IMR-90 (cell line): Measurements from ENCODE around the gene ZMYM4. TPM values are rescaled to one million over a fixed set of nuclear protein-coding genes. Genes with fewer than 3 reads are reported as not detected.

Experiments
- ATAC-seq: fragments of 200-7000 bp; cut with Tn5 transposase; 2 replicates; pipeline ENCODE4 v1.9.1; 2020; ENCODE audit warnings: low read depth, mild to moderate bottlenecking, moderate library complexity
- BruUV-seq: library from RNA; stranded (reverse); fragments of 400-500 nt; replicated peaks from 2 replicates; lab custom pipeline; 2021; lab: Mats Ljungman, UMichigan
- CTCF ChIA-PET: fragments of 300-600 bp; formaldehyde crosslinking; extraction: SDS; loops from one replicate; lab custom pipeline; 2021; ENCODE audit warnings: antibody characterized with exemption; lab: Yijun Ruan, JAX
- POLR2A ChIA-PET: fragments of 300-600 bp; sonication (Branson Sonifier 250); formaldehyde crosslinking; loops from one replicate; lab custom pipeline; 2022; ENCODE audit warnings: antibody characterized with exemption; ENCODE audit not compliant: unreplicated experiment; lab: Charles Lee
- DNase-seq: peaks from one replicate; pipeline ENCODE4 v3.0.0; 2013
- H2AFZ ChIP-seq: replicated peaks from 2 replicates; pipeline ENCODE3; 2013; ENCODE audit warnings: low read length, mild to moderate bottlenecking; ENCODE audit not compliant: poor library complexity
- H2AK5ac ChIP-seq: 2 replicates; pipeline ENCODE4 v1.6.1; 2013; ENCODE audit warnings: low read depth, low read length, inconsistent platforms
- H2AK9ac ChIP-seq: replicated peaks from 2 replicates; pipeline ENCODE3; 2013; ENCODE audit warnings: mild to moderate bottlenecking, low read depth, low read length, moderate library complexity; ENCODE audit not compliant: poor library complexity
- H2BK120ac ChIP-seq: 2 replicates; pipeline ENCODE4 v1.6.1; 2013; ENCODE audit warnings: low read depth, low read length, inconsistent platforms
- H2BK15ac ChIP-seq: 3 replicates; pipeline ENCODE4 v1.6.1; 2013; ENCODE audit warnings: low read depth, low read length, inconsistent platforms
- H2BK20ac ChIP-seq: 2 replicates; pipeline ENCODE4 v1.6.1; 2013; ENCODE audit warnings: low read depth, mild to moderate bottlenecking, inconsistent platforms, low read length, moderate library complexity
- H2BK5ac ChIP-seq: 2 replicates; pipeline ENCODE4 v1.6.1; 2013; ENCODE audit warnings: mild to moderate bottlenecking, low read depth, low read length, inconsistent platforms; ENCODE audit not compliant: poor library complexity, severe bottlenecking
- H3K14ac ChIP-seq: replicated peaks from 2 replicates; pipeline ENCODE4 v1.6.1; 2013; ENCODE audit warnings: low read depth, low read length, inconsistent platforms
- H3K18ac ChIP-seq: 2 replicates; pipeline ENCODE4 v1.6.1; 2013; ENCODE audit warnings: low read depth, low read length, control low read depth
- H3K23ac ChIP-seq: 2 replicates; pipeline ENCODE4 v1.6.1; 2013; ENCODE audit warnings: low read depth, low read length, inconsistent platforms
- H3K27ac ChIP-seq: 2 replicates; pipeline ENCODE4 v1.5.1; 2013; ENCODE audit warnings: mild to moderate bottlenecking, control low read depth, low read length; ENCODE audit not compliant: insufficient read depth
- H3K27me3 ChIP-seq: 2 replicates; pipeline ENCODE4 v1.6.1; 2013; ENCODE audit warnings: low read length; ENCODE audit not compliant: control insufficient read depth, insufficient read depth
- H3K36me3 ChIP-seq: 2 replicates; pipeline ENCODE4 v1.6.1; 2013; ENCODE audit warnings: low read length, mixed read lengths; ENCODE audit not compliant: control insufficient read depth, insufficient read depth
- H3K4ac ChIP-seq: 2 replicates; pipeline ENCODE4 v1.6.1; 2013; ENCODE audit warnings: low read depth, low read length, inconsistent platforms
- H3K4me1 ChIP-seq: 2 replicates; pipeline ENCODE4 v1.6.1; 2013; ENCODE audit warnings: low read length, mixed read lengths; ENCODE audit not compliant: control insufficient read depth, insufficient read depth
- H3K4me2 ChIP-seq: 2 replicates; pipeline ENCODE4 v1.6.1; 2013; ENCODE audit warnings: low read depth, mild to moderate bottlenecking, control low read depth, low read length, moderate library complexity
- H3K4me3 ChIP-seq: 2 replicates; pipeline ENCODE4 v1.5.1; 2013; ENCODE audit warnings: low read depth, mild to moderate bottlenecking, control low read depth, low read length, moderate library complexity; ENCODE audit not compliant: insufficient read depth
- H3K56ac ChIP-seq: 2 replicates; pipeline ENCODE4 v1.6.1; 2013; ENCODE audit warnings: low read length, inconsistent platforms; ENCODE audit not compliant: insufficient read depth; ENCODE audit errors: extremely low read depth
- H3K79me1 ChIP-seq, 2 experiments: 2 replicates each; pipeline ENCODE4 v1.6.1; 2013; ENCODE audit warnings: low read length in 2 of 2, inconsistent platforms in 1 of 2, low read depth in 1 of 2
- H3K9ac ChIP-seq: 2 replicates; pipeline ENCODE4 v1.6.1; 2013; ENCODE audit warnings: low read depth, low read length, control low read depth
- H3K9me1 ChIP-seq: 2 replicates; pipeline ENCODE4 v1.6.1; 2013; ENCODE audit warnings: low read length, inconsistent platforms; ENCODE audit not compliant: insufficient read depth
- H3K9me3 ChIP-seq: 2 replicates; pipeline ENCODE4 v1.6.1; 2013; ENCODE audit warnings: low read length; ENCODE audit not compliant: control insufficient read depth, insufficient read depth
- H4K20me1 ChIP-seq: 2 replicates; pipeline ENCODE4 v1.6.1; 2013; ENCODE audit warnings: low read length, inconsistent platforms; ENCODE audit not compliant: insufficient read depth
- H4K5ac ChIP-seq: 2 replicates; pipeline ENCODE4 v1.6.1; 2013; ENCODE audit warnings: mild to moderate bottlenecking, low read depth, low read length, control low read depth
- H4K8ac ChIP-seq, 2 experiments: 2 replicates each; pipeline ENCODE4 v1.6.1; 2013; ENCODE audit warnings: low read depth in 2 of 2, low read length in 2 of 2, control low read depth in 1 of 2, inconsistent platforms in 1 of 2
- H4K91ac ChIP-seq: 2 replicates; pipeline ENCODE4 v1.6.1; 2013; ENCODE audit warnings: low read depth, low read length, inconsistent platforms; ENCODE audit not compliant: insufficient read depth
- BHLHE40 ChIP-seq: fragments of 150-350 bp; IDR thresholded peaks from 2 replicates; pipeline ENCODE4 v1.6.1; 2016; ENCODE audit warnings: mild to moderate bottlenecking, low read depth, low read length
- CEBPB ChIP-seq: IDR thresholded peaks from 2 replicates; pipeline ENCODE4 v1.6.1; 2012; ENCODE audit warnings: low read depth, low read length, improper control_type of control experiment
- CHD1 ChIP-seq: IDR thresholded peaks from 2 replicates; pipeline ENCODE4 v1.6.1; 2012; ENCODE audit warnings: low read depth, low read length, improper control_type of control experiment
- FOS ChIP-seq: fragments of 150-350 bp; IDR thresholded peaks from 2 replicates; pipeline ENCODE4 v1.6.1; 2016; ENCODE audit warnings: low read depth, low read length
- MAFK ChIP-seq: IDR thresholded peaks from 2 replicates; pipeline ENCODE4 v1.6.1; 2012; ENCODE audit warnings: low read depth, low read length, improper control_type of control experiment
- MAZ ChIP-seq: IDR thresholded peaks from 2 replicates; pipeline ENCODE4 v1.6.1; 2012; ENCODE audit warnings: low read depth, mild to moderate bottlenecking, low read length, improper control_type of control experiment, moderate library complexity, borderline replicate concordance
- MXI1 ChIP-seq: IDR thresholded peaks from 2 replicates; pipeline ENCODE4 v1.6.1; 2012; ENCODE audit warnings: low read depth, mild to moderate bottlenecking, low read length, moderate library complexity, borderline replicate concordance
- NFE2L2 ChIP-seq: fragments of 150-350 bp; IDR thresholded peaks from 2 replicates; pipeline ENCODE4 v1.6.1; 2016; ENCODE audit warnings: low read depth, mild to moderate bottlenecking, low read length
- POLR2A ChIP-seq: IDR thresholded peaks from 2 replicates; pipeline ENCODE4 v1.6.1; 2012; ENCODE audit warnings: mild to moderate bottlenecking, low read depth, low read length
- RAD21 ChIP-seq: IDR thresholded peaks from 2 replicates; pipeline ENCODE4 v1.6.1; 2012; ENCODE audit warnings: low read length, improper control_type of control experiment
- RCOR1 ChIP-seq: IDR thresholded peaks from 2 replicates; pipeline ENCODE4 v1.6.1; 2012; ENCODE audit warnings: mild to moderate bottlenecking, low read length, improper control_type of control experiment; ENCODE audit not compliant: insufficient replicate concordance
- RFX5 ChIP-seq: IDR thresholded peaks from 2 replicates; pipeline ENCODE4 v1.8.0; 2012; ENCODE audit warnings: low read depth, mild to moderate bottlenecking, low read length, moderate library complexity
- SMC3 ChIP-seq: fragments of 150-350 bp; IDR thresholded peaks from 2 replicates; pipeline ENCODE4 v1.6.1; 2016; ENCODE audit warnings: low read depth, mild to moderate bottlenecking, antibody characterized with exemption, low read length, moderate library complexity
- dilution Hi-C: fragments of 300-500 bp; cut with HindIII; formaldehyde crosslinking; loops from one replicate; pipeline ENCODE4 v1.14.3; 2018; ENCODE audit warnings: low sequenced_read_pairs; ENCODE audit not compliant: unreplicated experiment
- in situ Hi-C: fragments of 300-500 bp; cut with MboI; formaldehyde crosslinking; loops from 3 replicates; pipeline ENCODE4 v1.14.3; 2019; ENCODE audit warnings: low sequenced_read_pairs, inconsistent platforms, mixed read lengths
- intact Hi-C: fragments of 100-400 bp; cut with micrococcal nuclease; formaldehyde crosslinking; loops from 2 replicates; pipeline ENCODE4 v1.10.0; 2022
- polyA plus RNA-seq, 3 experiments: library from polyadenylated mRNA; depleted of rRNA; stranded (reverse); fragments of >200 nt; gene quantifications; 2 replicates each; pipeline ENCODE4 v1.2.3, GENCODE V29; 2012; ENCODE audit warnings: low replicate concordance in 1 of 3
- total RNA-seq: library from RNA; depleted of rRNA; stranded (reverse); fragments of >200 nt; gene quantifications from 2 replicates; pipeline ENCODE4 v1.2.3, GENCODE V29; 2012
- TF ChIP-seq, protein P1 (sequence below): fragments of 150-350 bp; IDR thresholded peaks from 2 replicates; pipeline ENCODE4 v1.6.1; 2016; ENCODE audit warnings: low read depth, mild to moderate bottlenecking, low read length, moderate library complexity, borderline replicate concordance
- TF ChIP-seq, protein P2 (sequence below): fragments of 150-350 bp; IDR thresholded peaks from 2 replicates; pipeline ENCODE4 v1.6.1; 2017; ENCODE audit warnings: mild to moderate bottlenecking, antibody characterized with exemption, low read length, low read depth
- TF ChIP-seq, protein P3 (sequence below): conservative IDR thresholded peaks from 2 replicates; pipeline ENCODE4 v1.5.1; 2012; ENCODE audit warnings: mild to moderate bottlenecking, low read depth, low read length, improper control_type of control experiment

The ZMYM4 gene
- total and polyA plus RNA-seq, 2 of the 4 experiments (the other 2 are of a cell fraction), result 14.7 to 53.8 TPM

DNA sequence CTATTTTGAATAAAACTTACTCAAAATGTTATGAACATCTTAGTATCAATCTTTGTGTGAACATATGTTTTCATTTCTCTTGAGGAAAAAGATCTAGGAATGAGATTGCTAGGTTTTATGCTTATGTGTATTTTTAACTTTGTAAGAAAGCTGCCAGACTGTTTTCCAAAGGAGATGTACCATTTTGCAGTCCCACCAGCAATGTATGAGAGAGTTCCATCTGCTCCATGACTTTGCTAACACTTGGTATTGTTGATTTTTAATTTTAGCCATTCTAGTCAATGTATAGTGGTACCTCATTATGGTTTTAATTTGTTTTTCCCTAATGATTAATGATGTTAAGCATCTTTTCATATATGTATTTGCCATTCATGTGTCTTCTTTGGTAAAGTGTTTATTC lies 132.5 kb downstream of the ZMYM4 start:
- no TSS peak for BruUV-seq
- ATAC-seq (no peak), DNase-seq (no peak)

More for the DNA sequence above, 132.5 kb downstream of the ZMYM4 start:
- H2AK5ac ChIP-seq, result no peak overlapping the region
- no peak overlapping the region for H2BK120ac ChIP-seq
- H2BK15ac ChIP-seq, result no peak overlapping the region
- no peak overlapping the region for H3K14ac ChIP-seq
- no peak overlapping the region for H2AK9ac ChIP-seq
- intact Hi-C loops, result no loop called here
- H3K56ac ChIP-seq, result no peak overlapping the region
- peaks cover 30% of the 10 kb centered on the region for H3K36me3 ChIP-seq
- H3K9me3 ChIP-seq, result no peaks in the 10 kb centered on the region
- no peak overlapping the region for H3K27ac ChIP-seq
- in situ Hi-C loops, result no loop called here
- no peak overlapping the region for H4K5ac ChIP-seq
- ChIA-PET CTCF (no interaction called here), POLR2A (no interaction called here)
- TF ChIP-seq MAFK (no peak), CHD1 (no peak), NFE2L2 (no peak), CEBPB (no peak), RCOR1 (no peak), BHLHE40 (no peak), SMC3 (no peak), MAZ (no peak), POLR2A (no peak), RFX5 (no peak), RAD21 (no peak), FOS (no peak), MXI1 (no peak)
- TF ChIP-seq, protein P1, sequence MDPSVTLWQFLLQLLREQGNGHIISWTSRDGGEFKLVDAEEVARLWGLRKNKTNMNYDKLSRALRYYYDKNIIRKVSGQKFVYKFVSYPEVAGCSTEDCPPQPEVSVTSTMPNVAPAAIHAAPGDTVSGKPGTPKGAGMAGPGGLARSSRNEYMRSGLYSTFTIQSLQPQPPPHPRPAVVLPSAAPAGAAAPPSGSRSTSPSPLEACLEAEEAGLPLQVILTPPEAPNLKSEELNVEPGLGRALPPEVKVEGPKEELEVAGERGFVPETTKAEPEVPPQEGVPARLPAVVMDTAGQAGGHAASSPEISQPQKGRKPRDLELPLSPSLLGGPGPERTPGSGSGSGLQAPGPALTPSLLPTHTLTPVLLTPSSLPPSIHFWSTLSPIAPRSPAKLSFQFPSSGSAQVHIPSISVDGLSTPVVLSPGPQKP, result no peak
- TF ChIP-seq, protein P2, sequence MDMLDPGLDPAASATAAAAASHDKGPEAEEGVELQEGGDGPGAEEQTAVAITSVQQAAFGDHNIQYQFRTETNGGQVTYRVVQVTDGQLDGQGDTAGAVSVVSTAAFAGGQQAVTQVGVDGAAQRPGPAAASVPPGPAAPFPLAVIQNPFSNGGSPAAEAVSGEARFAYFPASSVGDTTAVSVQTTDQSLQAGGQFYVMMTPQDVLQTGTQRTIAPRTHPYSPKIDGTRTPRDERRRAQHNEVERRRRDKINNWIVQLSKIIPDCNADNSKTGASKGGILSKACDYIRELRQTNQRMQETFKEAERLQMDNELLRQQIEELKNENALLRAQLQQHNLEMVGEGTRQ, result no peak
- TF ChIP-seq, protein P3, sequence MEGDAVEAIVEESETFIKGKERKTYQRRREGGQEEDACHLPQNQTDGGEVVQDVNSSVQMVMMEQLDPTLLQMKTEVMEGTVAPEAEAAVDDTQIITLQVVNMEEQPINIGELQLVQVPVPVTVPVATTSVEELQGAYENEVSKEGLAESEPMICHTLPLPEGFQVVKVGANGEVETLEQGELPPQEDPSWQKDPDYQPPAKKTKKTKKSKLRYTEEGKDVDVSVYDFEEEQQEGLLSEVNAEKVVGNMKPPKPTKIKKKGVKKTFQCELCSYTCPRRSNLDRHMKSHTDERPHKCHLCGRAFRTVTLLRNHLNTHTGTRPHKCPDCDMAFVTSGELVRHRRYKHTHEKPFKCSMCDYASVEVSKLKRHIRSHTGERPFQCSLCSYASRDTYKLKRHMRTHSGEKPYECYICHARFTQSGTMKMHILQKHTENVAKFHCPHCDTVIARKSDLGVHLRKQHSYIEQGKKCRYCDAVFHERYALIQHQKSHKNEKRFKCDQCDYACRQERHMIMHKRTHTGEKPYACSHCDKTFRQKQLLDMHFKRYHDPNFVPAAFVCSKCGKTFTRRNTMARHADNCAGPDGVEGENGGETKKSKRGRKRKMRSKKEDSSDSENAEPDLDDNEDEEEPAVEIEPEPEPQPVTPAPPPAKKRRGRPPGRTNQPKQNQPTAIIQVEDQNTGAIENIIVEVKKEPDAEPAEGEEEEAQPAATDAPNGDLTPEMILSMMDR, result no peak
- H3K4me2 ChIP-seq, result no peak overlapping the region
- H3K23ac ChIP-seq, result no peak overlapping the region
- no peak overlapping the region for H2BK5ac ChIP-seq
- no peaks in the 10 kb centered on the region for H3K9me1 ChIP-seq
- H3K4me3 ChIP-seq, result no peak overlapping the region
- H4K20me1 ChIP-seq, result no peaks in the 10 kb centered on the region
- no peaks in the 10 kb centered on the region for H3K4me1 ChIP-seq
- no peak overlapping the region for H3K18ac ChIP-seq
- H3K27me3 ChIP-seq, result no peaks in the 10 kb centered on the region
- H3K79me1 ChIP-seq, result peaks cover 1 to 4% of the 10 kb centered on the region in 2 experiments; a peak in 3 of 4 replicates
- H4K8ac ChIP-seq, result no peak overlapping the region
- H3K9ac ChIP-seq, result no peak overlapping the region
- H4K91ac ChIP-seq, result no peak overlapping the region
- dilution Hi-C loops, result no loop called here
- H2BK20ac ChIP-seq, result no peak overlapping the region
- no peak overlapping the region for H3K4ac ChIP-seq
- no peak overlapping the region for H2AFZ ChIP-seq
